ENCODE results near the gene PIP4K2A. TPM values are rescaled to one million over a fixed set of nuclear protein-coding genes. Genes with fewer than 3 reads are reported as not detected.

The PIP4K2A gene
- polyA plus RNA-seq, 1 donor: 15.3 TPM

- no peaks in the 10 kb centered on the region for H3K27me3 ChIP-seq (ENCODE audit: control insufficient read depth, insufficient read depth, low read length)
- no peaks in the 10 kb centered on the region for H3K9me3 ChIP-seq (ENCODE audit: control insufficient read depth, low read depth, low read length)
- no peaks in the 10 kb centered on the region for H3K4me1 ChIP-seq (ENCODE audit: control insufficient read depth, insufficient read depth, low read length)
- peaks cover 12% of the 10 kb centered on the region for H3K36me3 ChIP-seq (ENCODE audit: control insufficient read depth, insufficient read depth, low read length)
- 80% methylated on average over 4 of the region's 4 CpGs for WGBS (ENCODE audit: insufficient coverage, low lambda C conversion rate)
- no peak overlapping the region for H3K4me3 ChIP-seq (ENCODE audit: low read length)
- no peak overlapping the region for H3K27ac ChIP-seq (ENCODE audit: low read length)
- no peak for DNase-seq
These were observed 109.2 kb downstream of the PIP4K2A start for GRCh38 chr10:22605168-22605567.

GRCh38 chr10:22604344-22605126, 109.8 kb downstream of the PIP4K2A start:
- DNase-seq: no peak
- no peak overlapping the region for H3K4me3 ChIP-seq (ENCODE audit: low read length)
- peaks cover 12% of the 10 kb centered on the region for H3K36me3 ChIP-seq (ENCODE audit: control insufficient read depth, insufficient read depth, low read length)
- no peak overlapping the region for H3K27ac ChIP-seq (ENCODE audit: low read length)
- no CpG with 5 or more reads among the region's 15 CpGs for WGBS (ENCODE audit: insufficient coverage, low lambda C conversion rate)
- H3K27me3 ChIP-seq (ENCODE audit: control insufficient read depth, insufficient read depth, low read length): no peaks in the 10 kb centered on the region
- no peaks in the 10 kb centered on the region for H3K4me1 ChIP-seq (ENCODE audit: control insufficient read depth, insufficient read depth, low read length)
- no peaks in the 10 kb centered on the region for H3K9me3 ChIP-seq (ENCODE audit: control insufficient read depth, low read depth, low read length)

- no peak for DNase-seq
- H3K27me3 ChIP-seq (ENCODE audit: control insufficient read depth, insufficient read depth, low read length): no peaks in the 10 kb centered on the region
- H3K36me3 ChIP-seq (ENCODE audit: control insufficient read depth, insufficient read depth, low read length): peaks cover 9% of the 10 kb centered on the region
- no peaks in the 10 kb centered on the region for H3K9me3 ChIP-seq (ENCODE audit: control insufficient read depth, low read depth, low read length)
- no peaks in the 10 kb centered on the region for H3K4me1 ChIP-seq (ENCODE audit: control insufficient read depth, insufficient read depth, low read length)
- no peak overlapping the region for H3K4me3 ChIP-seq (ENCODE audit: low read length)
- no peak overlapping the region for H3K27ac ChIP-seq (ENCODE audit: low read length)
- no CpG with 5 or more reads among the region's 3 CpGs for WGBS (ENCODE audit: insufficient coverage, low lambda C conversion rate)
These were observed 110.8 kb downstream of the PIP4K2A start for GRCh38 chr10:22603581-22603980.

GRCh38 chr10:22601618-22602017, 112.8 kb downstream of the PIP4K2A start:
- H3K27me3 ChIP-seq (ENCODE audit: control insufficient read depth, insufficient read depth, low read length): no peaks in the 10 kb centered on the region
- peaks cover 2% of the 10 kb centered on the region for H3K36me3 ChIP-seq (ENCODE audit: control insufficient read depth, insufficient read depth, low read length)
- no peaks in the 10 kb centered on the region for H3K4me1 ChIP-seq (ENCODE audit: control insufficient read depth, insufficient read depth, low read length)
- H3K27ac ChIP-seq (ENCODE audit: low read length): no peak overlapping the region
- DNase-seq: no peak
- no peaks in the 10 kb centered on the region for H3K9me3 ChIP-seq (ENCODE audit: control insufficient read depth, low read depth, low read length)
- WGBS (ENCODE audit: insufficient coverage, low lambda C conversion rate): no CpG with 5 or more reads among the region's 5 CpGs
- H3K4me3 ChIP-seq (ENCODE audit: low read length): no peak overlapping the region

GRCh38 chr10:22599636-22600228, 114.6 kb downstream of the PIP4K2A start:
- H3K36me3 ChIP-seq (ENCODE audit: control insufficient read depth, insufficient read depth, low read length): peaks cover 2% of the 10 kb centered on the region
- DNase-seq: no peak
- H3K27ac ChIP-seq (ENCODE audit: low read length): no peak overlapping the region
- no peaks in the 10 kb centered on the region for H3K4me1 ChIP-seq (ENCODE audit: control insufficient read depth, insufficient read depth, low read length)
- no peaks in the 10 kb centered on the region for H3K9me3 ChIP-seq (ENCODE audit: control insufficient read depth, low read depth, low read length)
- H3K4me3 ChIP-seq (ENCODE audit: low read length): no peak overlapping the region
- no peaks in the 10 kb centered on the region for H3K27me3 ChIP-seq (ENCODE audit: control insufficient read depth, insufficient read depth, low read length)
- 87% methylated on average over 3 of the region's 11 CpGs for WGBS (ENCODE audit: insufficient coverage, low lambda C conversion rate)

- peaks cover 2% of the 10 kb centered on the region for H3K36me3 ChIP-seq (ENCODE audit: control insufficient read depth, insufficient read depth, low read length)
- 83% methylated on average over 3 of the region's 4 CpGs for WGBS (ENCODE audit: insufficient coverage, low lambda C conversion rate)
- no peak overlapping the region for H3K4me3 ChIP-seq (ENCODE audit: low read length)
- H3K4me1 ChIP-seq (ENCODE audit: control insufficient read depth, insufficient read depth, low read length): no peaks in the 10 kb centered on the region
- no peaks in the 10 kb centered on the region for H3K27me3 ChIP-seq (ENCODE audit: control insufficient read depth, insufficient read depth, low read length)
- H3K9me3 ChIP-seq (ENCODE audit: control insufficient read depth, low read depth, low read length): no peaks in the 10 kb centered on the region
- no peak overlapping the region for H3K27ac ChIP-seq (ENCODE audit: low read length)
- DNase-seq: no peak
These were observed 115.3 kb downstream of the PIP4K2A start for GRCh38 chr10:22599048-22599561.

- WGBS (ENCODE audit: insufficient coverage, low lambda C conversion rate): 100% methylated on average over 1 of the region's 3 CpGs
- no peak for DNase-seq
- Histone ChIP-seq H3K4me1 (ENCODE audit: control insufficient read depth, insufficient read depth, low read length) (no peaks in the 10 kb centered on the region), H3K9me3 (ENCODE audit: control insufficient read depth, low read depth, low read length) (no peaks in the 10 kb centered on the region), H3K4me3 (ENCODE audit: low read length) (no peak overlapping the region), H3K27ac (ENCODE audit: low read length) (no peak overlapping the region), H3K27me3 (ENCODE audit: control insufficient read depth, insufficient read depth, low read length) (no peaks in the 10 kb centered on the region), H3K36me3 (ENCODE audit: control insufficient read depth, insufficient read depth, low read length) (peaks cover 2% of the 10 kb centered on the region)
These were observed 115.9 kb downstream of the PIP4K2A start for GRCh38 chr10:22598478-22598877.

GRCh38 chr10:22597138-22597537, 117.2 kb downstream of the PIP4K2A start:
- no peaks in the 10 kb centered on the region for H3K4me1 ChIP-seq (ENCODE audit: control insufficient read depth, insufficient read depth, low read length)
- H3K27ac ChIP-seq (ENCODE audit: low read length): no peak overlapping the region
- H3K9me3 ChIP-seq (ENCODE audit: control insufficient read depth, low read depth, low read length): no peaks in the 10 kb centered on the region
- 83% methylated on average over 1 of the region's 5 CpGs for WGBS (ENCODE audit: insufficient coverage, low lambda C conversion rate)
- peaks cover 2% of the 10 kb centered on the region for H3K36me3 ChIP-seq (ENCODE audit: control insufficient read depth, insufficient read depth, low read length)
- no peak overlapping the region for H3K4me3 ChIP-seq (ENCODE audit: low read length)
- peak in 1 of 2 donors; percentile 21 for DNase-seq
- no peaks in the 10 kb centered on the region for H3K27me3 ChIP-seq (ENCODE audit: control insufficient read depth, insufficient read depth, low read length)

GRCh38 chr10:22593636-22594198, 120.7 kb downstream of the PIP4K2A start:
- peaks cover 2% of the 10 kb centered on the region for H3K36me3 ChIP-seq (ENCODE audit: control insufficient read depth, insufficient read depth, low read length)
- WGBS (ENCODE audit: insufficient coverage, low lambda C conversion rate): no CpG with 5 or more reads among the region's 3 CpGs
- H3K27me3 ChIP-seq (ENCODE audit: control insufficient read depth, insufficient read depth, low read length): no peaks in the 10 kb centered on the region
- no peak for DNase-seq
- no peaks in the 10 kb centered on the region for H3K9me3 ChIP-seq (ENCODE audit: control insufficient read depth, low read depth, low read length)
- H3K27ac ChIP-seq (ENCODE audit: low read length): no peak overlapping the region
- no peaks in the 10 kb centered on the region for H3K4me1 ChIP-seq (ENCODE audit: control insufficient read depth, insufficient read depth, low read length)
- H3K4me3 ChIP-seq (ENCODE audit: low read length): no peak overlapping the region

- Histone ChIP-seq H3K27ac (ENCODE audit: low read length) (no peak overlapping the region), H3K27me3 (ENCODE audit: control insufficient read depth, insufficient read depth, low read length) (no peaks in the 10 kb centered on the region), H3K4me1 (ENCODE audit: control insufficient read depth, insufficient read depth, low read length) (no peaks in the 10 kb centered on the region), H3K4me3 (ENCODE audit: low read length) (no peak overlapping the region), H3K36me3 (ENCODE audit: control insufficient read depth, insufficient read depth, low read length) (peaks cover 5% of the 10 kb centered on the region), H3K9me3 (ENCODE audit: control insufficient read depth, low read depth, low read length) (no peaks in the 10 kb centered on the region)
- no CpG with 5 or more reads among the region's 3 CpGs for WGBS (ENCODE audit: insufficient coverage, low lambda C conversion rate)
- DNase-seq: no peak
These were observed 121.4 kb downstream of the PIP4K2A start for GRCh38 chr10:22593026-22593425.

All from large intestine (tissue), 3 donors.